Endothelial cell of hepatic sinusoid (primary cell): ENCODE data around the gene SBNO2.

Source experiments
- in situ Hi-C: cut with HindIII; loops from 2 replicates; pipeline ENCODE4 v1.10.0; 2017; ENCODE audit warnings: low sequenced_read_pairs

SBNO2 gene

DNA sequence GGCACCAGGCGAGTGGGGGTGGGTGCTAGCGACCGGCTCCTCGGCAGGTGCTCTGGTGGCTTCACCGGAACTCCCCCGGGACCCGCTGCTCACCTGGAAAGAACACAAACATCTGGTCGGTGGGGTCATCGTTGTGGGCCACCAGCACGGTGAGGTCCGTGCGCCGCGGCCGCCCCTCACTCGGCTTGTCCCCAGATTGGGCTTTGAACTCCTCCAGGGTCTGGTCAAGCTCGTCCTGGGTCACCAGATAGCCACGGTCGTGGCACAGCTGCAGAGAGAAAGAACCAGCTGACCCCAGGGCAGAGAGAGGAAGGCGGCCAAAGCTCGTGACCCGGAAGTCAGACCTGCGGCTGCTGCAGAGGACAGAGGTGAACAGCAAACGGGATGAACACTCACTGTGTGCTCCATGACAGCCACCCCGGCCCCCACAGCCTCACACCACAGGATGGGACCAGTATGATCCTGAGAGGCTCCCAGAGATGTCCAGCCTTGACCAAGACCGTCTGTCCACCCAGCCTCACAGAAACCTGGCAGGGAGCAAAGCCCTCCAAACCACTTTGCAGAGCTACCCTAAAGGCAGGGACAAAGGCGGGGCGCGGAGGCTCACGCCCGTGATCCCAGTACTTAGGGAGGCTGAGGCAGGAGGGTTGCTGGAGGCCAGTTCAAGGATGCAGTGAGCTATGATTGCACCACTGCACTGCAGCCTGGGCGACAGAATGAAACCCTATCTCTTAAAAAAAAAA is 80.1 kb downstream of the SBNO2 start:
- in situ Hi-C loops: no loop called here

DNA sequence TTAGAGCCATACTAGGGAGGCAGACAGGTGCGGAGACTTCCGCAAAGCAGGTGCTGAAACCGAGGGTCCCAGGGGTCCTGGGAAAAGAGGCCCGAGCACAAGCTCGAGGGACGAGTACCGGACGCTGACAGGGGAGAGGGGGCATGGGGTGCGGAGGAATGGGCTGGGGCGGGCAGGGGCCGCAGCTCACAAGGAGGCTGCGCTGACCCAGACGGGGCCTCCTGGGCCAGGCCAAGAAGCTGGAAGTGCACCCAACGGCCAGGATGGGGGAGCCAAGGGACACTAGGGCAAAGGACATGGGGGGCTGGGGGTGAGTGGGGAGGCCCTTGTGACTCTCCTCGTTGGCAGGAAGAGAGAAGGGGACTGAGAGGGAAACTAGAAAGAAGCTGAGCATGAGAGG is 80.7 kb downstream of the SBNO2 start:
- in situ Hi-C loops: no loop called here

DNA sequence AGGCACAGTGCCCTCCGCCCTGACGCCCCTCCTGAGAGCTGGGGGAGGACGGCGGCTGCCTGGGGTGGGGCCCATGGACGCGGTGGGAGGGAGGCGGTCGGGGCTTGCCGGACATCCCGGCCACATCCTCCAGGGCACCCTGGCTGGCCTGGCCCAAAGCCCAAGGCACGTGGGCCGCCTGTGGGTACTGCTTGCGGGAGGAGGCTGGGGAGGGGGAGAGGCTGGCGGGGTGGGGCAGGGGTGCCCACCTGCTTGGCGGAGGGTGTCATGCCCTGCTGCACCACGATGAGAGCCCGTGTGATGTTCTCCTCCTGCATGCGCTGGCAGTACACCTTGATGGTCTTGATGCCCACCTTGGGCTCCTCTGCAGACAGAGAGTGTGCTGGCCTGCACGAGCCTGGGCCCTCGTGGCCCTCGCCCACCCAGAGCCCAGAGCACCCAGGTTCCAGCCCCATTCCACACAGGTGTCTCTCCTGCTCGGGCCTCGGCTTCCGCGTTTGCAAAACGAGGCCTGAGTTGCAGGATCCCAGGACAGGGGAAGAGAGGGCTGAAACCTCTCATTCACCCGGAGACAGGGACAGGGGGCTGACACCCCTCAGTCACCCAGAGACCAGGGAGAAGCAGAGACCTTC is 82.4 kb downstream of the SBNO2 start:
- in situ Hi-C loops: no loop called here

DNA sequence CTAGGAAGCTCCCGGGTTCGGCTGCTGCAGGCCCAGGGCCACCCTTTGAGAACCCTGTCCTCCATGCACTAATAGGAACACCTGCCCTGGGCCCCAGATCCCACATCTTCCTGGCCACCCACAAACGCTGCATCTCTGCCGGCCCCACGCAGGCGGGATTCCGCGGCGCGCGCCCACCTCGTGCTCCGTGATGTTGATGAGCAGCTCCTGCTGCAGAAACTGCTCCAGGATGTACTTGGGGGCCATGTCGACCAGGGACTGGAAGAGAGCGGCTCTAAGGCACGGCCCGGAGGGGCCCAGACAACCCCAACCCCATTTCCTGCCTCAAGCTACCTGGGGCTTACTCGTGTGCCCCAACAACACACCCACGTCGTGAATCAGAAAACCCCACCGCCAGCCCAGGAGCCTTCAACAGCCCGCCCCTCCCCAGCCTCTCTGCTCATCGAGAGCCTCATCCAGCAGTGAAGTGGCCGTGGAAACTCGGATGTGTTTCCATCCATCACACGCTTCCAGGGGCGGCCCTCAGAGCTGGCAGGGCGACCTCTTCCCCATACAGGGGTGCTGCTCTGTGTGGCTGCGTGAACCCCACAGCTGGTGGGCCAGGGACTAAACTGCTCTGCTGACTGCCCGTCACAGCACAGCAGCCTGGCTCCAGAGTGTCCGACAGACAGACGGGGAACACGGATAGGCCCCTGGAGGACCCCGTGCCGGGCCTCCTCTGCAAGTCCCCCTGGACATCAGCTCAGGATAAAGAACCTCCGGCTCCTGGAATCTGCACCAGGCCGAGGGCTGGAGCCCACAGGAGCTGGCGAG is 83.1 kb downstream of the SBNO2 start:
- in situ Hi-C loops: no loop called here

DNA sequence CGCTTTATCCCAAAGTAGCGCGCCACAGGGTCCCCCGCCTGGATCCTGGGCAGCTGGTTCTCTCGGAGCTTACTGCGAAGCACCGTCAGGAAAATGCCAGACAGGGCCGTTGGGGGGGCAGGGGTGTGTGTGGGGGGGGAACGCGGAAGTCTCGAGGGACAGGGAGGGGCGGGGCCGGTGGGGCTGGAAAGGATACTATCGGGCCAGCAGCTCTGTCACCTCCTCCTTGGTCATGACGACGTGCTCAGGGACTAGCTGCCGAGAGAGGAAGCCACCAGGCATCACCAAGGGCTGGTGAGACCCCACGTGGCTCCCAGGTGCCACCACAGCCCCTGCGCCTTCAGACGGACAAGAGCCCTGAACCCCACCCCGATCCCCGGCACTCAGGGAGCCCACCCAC is 84.2 kb downstream of the SBNO2 start:
- in situ Hi-C loops: no loop called here

DNA sequence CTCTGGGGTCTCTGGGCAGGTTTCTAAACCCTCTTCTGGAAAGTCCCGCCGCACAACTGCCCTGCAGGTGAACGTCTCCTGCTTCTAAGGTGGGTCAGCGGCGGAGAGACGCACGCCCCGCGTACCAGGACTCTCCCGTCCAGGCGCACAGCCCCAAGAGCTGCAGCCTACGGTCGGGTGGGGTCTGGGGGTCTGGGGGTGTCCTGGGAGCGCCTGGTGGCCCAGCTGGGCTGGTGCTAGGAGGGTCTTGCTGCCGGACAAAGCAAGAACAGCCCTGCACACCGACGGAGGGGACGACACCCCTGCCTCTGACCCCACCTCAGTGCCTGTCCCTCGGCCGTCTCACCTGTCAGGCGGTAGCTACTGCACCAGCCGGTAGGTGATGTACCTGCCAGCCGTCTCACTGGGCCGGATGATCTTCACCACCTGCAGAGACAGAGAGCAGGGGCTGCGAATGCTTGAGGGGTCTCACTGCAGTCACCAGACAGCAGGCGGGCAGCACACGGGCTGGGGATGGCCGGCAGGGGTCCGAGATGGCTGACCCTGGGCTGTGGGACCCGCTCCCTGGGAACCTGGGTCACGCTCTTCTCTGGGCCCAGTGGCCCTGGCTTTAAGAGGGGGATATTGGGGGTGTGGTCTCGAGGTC is 84.8 kb downstream of the SBNO2 start:
- in situ Hi-C loops: no loop called here

DNA sequence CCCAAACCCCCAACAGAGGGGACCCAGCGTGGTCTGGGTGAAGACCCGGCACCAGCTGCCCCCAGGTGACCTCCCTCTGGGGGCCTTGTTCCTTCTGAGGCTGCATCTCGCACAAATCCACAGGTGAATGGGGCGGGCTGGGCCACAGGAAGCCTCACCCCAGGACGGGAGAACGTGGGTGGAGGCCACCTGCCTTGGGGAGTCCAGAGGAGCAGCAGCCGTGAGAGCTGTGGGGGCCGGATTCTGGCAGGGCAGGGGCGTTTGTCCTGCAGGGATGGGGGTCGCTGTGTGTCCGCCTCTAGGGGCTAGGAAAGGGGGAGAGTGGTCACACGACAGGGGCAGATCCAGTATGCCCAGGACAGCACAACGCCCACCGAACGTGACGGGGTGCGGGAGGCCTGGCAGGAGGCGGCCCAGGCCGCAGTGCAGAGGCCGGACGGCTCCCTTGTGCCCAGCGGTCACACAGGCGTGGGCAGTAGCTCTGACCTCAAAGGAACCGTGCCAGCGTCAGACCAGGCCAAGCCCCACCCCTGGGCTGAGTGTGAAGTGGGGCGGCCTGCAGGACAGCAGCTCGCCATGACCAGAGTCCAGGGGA is 85.6 kb downstream of the SBNO2 start:
- in situ Hi-C loops: no loop called here

DNA sequence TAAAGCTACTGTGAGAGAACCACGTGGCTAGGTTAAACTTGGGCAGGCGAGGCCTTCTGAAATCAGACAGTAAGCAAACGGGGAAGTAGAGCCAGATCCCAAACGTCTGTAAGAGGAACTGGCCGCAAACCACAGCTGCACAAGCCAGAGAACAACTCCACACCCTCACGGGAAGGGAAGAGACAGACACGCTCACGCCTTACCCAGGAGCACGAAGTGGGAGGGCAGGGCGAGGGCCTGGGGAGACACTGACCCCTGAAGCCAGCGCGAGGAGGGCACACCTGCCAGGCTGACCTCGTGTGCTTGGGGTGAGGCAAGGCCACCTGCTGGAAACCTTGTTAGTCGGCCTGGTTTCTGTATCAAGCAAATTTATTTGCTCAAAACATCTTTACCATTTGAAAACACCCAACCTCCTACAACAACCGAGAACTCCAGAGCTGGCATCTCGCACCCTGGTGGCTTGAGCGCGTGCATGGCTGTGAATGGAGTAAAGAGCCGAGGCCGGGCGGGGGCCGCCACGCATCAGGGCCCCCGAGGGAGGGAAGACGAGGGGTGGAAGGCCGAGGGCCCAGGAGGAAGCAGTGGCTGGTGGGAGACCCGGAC is 86.2 kb downstream of the SBNO2 start:
- in situ Hi-C loops: no loop called here

DNA sequence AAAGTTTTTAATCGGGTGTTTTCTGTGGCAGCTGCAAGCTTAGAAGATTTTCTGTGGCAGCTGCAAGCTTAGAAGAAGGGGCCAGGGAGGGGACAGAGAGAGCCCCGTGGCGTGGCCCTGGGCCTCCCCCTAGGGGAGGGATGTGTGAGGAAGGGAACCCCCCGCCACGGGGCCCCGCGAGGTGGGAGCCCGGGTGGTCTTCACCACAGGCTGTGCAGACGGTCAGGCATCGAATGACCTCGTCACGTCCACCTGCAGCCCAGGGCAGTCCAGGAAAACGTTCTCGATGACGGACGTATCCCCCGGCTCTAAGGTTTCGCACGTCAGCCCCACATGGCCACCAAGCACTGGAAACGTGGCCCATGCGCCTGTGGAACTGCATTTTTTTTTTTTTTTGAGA is 87.5 kb downstream of the SBNO2 start:
- in situ Hi-C loops: no loop called here

DNA sequence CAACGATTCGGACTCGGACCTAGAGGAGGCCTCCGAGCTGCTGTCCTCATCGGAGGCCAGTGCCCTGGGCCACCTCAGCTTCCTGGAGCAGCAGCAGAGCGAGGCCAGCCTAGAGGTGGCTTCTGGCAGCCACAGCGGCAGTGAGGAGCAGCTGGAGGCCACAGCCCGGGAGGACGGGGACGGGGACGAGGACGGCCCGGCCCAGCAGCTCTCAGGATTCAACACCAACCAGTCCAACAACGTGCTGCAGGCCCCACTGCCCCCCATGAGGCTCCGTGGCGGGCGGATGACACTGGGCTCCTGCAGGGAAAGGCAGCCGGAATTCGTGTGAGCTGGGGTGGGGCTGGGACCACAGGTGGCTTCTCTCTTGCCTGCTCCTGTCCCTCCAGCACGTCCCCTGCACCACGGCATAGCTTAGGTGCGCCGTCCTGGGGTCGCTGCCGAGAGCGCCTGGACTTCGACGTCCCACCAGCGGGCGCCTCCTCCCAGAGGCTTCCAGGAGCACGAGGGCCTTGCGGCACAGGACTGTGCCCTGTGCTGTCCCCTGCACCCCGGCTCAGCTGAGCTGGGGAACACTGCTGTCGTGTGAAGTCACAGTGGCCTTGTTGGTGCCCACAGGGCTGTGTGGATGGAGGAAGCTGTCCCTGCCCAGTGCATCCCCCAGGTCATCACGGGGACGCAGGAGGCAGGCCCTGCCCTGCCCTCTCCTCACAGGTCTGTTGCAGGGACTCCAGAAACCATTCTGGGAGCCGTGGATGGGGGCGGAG is 88.2 kb downstream of the SBNO2 start:
- in situ Hi-C loops: no loop called here

DNA sequence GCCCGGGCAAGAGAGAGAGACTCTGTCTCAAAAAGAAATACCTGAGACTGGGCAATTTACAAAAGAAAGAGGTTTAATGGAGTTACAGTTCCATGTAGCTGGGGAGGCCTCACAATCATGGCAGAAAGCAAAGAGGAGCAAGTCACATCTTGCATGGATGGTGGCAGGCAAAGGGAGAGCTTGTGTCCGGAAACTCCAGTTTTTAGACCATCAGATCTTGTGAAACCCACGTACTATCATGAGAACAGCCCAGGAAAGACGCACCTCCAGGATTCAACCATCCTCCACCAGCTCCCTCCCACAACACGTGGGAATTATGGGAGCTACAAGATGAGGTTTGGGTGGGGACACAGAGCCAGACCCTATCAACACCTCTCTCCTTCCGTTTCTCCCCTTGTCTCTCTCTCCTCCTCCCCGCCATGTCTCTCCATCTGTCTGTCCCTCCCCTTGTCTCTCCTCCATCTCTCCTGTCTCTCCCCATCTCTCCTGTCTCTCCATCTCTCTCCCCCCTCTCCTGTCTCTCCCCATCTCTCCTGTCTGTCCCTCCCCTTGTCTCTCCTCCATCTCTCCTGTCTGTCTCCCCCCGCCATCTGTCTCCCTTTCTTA is 88.9 kb downstream of the SBNO2 start:
- in situ Hi-C loops: no loop called here

DNA sequence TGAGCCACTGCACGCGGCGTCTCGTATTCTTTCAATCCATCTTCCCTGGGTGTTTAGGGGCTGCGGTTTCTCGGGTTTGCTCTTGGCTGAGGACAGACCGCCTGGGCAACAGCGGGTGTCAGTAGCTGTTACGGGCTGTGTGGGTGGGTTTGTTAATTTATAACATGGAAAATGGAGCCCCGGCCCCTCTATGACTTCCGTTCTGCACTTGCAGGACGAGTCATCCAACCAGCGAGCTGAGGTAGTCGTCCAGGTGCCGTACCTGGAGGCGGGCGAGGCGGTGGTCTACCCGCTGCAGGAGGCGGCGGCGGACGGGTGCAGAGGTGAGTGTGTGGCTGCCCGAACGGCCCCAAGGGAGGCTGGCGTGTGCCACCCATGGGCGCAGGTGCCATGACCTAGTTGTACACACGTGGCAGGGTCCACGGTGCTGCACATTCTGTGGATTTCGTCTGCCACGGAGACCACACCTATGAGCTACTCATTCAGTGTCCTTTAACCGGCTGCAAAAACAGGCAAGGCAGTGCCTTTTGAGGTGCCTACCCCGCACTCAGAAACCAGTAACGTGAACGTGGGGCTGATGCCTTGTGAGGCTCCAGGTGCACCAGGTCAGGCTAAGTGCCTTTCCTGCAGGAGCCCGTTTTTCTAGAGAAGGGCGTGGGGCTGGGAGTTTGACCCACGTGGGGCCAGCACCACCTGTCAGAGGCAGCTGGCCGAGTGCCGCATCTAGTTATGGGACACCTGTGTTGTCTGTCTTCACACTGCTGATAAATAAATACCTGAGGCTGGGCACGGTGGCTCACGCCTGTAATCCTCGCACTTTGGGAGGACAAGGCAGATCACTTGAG is 89.8 kb downstream of the SBNO2 start:
- in situ Hi-C loops: no loop called here

DNA sequence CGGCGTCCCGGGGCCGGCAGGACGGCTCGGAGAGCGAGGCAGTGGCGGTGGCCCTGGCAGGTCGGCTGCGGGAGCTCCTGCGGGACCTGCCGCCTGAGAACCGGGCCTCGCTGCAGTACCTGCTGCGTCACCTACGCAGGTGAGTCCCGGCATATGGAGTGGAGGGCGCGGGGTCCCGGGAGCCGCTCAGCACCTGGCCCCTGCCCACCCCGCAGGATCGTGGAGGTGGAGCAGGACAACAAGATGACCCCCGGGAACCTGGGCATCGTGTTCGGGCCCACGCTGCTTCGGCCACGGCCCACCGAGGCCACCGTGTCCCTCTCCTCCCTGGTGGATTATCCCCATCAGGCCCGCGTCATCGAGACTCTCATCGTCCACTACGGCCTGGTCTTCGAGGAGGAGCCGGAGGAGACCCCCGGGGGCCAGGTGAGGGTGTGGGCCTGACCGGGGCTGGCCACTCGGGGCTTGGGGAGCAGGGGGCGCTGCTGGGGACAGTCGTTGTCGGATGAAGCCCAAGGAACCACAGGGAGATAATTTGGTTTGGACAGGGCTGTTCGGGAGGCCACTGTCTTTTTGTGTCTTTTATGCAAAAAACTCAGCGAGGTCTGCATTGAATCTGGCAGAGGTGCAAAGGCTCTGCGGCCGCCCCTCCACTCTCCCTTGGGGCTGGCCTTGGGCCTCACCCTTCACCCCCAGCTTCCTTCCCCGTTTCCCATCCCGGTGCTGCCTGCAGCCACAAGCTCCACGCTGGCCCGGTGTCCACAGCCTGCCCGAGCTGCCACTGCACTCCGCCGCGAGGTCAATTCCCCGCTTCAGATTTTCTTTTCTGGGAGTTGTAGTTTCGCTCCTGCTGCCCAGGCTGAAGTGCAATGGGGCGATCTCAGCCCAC is 90.9 kb downstream of the SBNO2 start:
- in situ Hi-C loops: no loop called here

DNA sequence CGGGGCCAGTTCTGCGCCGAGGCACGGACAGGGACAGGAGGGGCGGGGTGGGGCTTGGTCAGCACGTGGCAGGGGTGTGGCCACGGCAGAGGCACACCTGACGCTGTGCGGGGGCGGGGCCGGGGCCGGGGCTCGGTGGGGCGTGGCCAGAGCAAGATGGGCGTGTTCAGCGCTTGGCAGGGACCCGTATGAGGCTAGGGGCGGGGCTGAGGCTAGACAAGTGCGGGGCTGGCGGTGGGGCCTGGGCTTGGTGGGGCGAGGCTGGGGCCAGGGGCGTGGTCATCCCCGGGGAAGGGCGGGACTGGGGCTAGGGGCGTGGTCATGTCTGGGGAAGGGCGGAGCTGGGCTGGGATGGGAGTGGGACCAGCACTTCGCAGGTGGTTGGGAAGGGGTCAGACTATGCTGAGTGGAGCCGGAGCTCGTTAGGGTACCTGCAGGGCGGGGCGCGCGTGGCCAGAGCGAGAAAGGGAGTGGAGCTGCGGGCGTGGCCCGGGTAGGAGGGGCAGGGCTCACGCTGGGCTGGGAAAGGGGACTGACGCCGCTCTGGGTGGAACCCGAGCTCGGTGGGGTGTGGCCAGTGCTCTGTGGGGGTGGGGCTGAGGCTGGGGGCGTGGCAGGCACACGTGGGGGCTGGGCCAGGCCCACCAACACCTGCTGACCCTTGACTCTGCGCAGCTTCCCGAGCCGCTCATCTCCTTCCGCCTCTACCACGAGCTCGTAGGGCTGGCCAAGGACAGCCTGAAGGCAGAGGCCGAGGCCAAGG is 91.7 kb downstream of the SBNO2 start:
- in situ Hi-C loops: no loop called here

DNA sequence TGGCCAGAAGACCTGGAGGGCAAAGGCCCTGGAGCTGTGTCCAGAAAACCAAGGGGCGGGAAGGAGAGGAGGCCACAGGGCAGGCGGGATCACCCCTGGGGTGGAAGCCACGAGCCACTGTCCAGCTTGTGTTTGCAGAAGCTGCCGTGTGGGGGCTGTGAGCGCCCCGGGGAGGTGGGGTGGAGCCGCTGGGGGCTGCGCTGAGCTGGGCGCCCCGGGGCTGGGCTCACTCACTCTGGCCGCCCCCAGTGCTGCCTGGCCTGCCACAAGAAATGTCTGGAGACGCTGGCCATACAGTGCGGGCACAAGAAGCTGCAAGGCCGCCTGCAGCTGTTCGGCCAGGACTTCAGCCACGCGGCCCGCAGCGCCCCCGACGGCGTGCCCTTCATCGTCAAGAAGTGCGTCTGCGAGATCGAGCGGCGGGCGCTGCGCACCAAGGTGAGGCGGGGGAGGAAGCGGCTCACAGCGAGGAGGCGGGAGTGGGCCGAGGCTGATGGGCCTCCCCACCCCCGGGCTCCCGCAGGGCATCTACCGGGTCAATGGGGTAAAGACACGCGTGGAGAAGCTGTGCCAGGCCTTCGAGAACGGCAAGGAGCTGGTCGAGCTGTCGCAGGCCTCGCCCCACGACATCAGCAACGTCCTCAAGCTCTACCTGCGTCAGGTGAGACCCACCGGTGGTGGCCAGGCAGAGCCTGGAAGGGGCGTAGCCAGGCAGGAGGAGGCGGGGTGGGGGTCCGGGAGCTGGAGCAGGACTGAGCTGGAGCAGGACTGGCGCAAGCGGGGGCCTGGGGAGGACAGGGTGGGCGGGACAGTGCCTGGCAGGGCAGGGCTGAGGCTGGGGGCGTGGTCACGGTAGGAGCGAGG is 92.5 kb downstream of the SBNO2 start:
- in situ Hi-C loops: no loop called here
